GM12892 (cell line): Measurements from ENCODE around the gene ZMYND12.

Source experiments
- POLR2A ChIP-seq: IDR thresholded peaks from 2 replicates; pipeline ENCODE4 v1.6.1; 2011; ENCODE audit warnings: low read depth, low read length, control low read depth
- TAF1 ChIP-seq: IDR thresholded peaks from 2 replicates; pipeline ENCODE4 v1.6.1; 2011; ENCODE audit warnings: low read depth, mild to moderate bottlenecking, control low read depth, low read length, borderline replicate concordance

- TF ChIP-seq POLR2A (no peak), TAF1 (no peak)
These were observed 25.1 kb upstream of the ZMYND12 start for GRCh38 chr1:42480921-42481320.
